ENCODE measurements around the gene C12orf57.

Gene C12orf57

DNA sequence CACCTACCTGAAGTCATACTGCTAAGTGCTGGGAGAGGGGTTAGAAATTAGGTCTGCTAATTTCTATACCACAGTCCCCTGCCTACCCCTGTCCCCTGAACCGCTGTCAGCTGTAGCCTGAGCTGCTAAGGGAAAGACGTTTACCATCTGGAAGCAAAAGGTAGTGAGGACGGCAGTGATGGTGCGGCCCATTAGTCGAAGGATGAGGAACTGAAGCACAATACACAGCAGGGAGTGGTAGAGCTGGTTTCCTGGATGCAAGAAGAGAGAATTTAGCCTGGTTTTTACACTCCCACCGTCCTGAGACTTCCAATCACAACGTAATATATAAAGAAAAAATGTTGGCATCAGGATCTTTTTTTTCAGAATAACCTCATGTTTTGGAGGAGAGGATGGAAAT lies 38.7 kb downstream of the C12orf57 start:
- Histone ChIP-seq H3K4me3 (replicated peaks; ENCODE audit: insufficient read depth, low read length) (no peak overlapping the region), H3K27me3 (ENCODE audit: insufficient read depth, poor library complexity, severe bottlenecking) (no peaks in the 10 kb centered on the region), H3K27ac (replicated peaks) (no peak overlapping the region)
- TF ChIP-seq, protein P1, sequence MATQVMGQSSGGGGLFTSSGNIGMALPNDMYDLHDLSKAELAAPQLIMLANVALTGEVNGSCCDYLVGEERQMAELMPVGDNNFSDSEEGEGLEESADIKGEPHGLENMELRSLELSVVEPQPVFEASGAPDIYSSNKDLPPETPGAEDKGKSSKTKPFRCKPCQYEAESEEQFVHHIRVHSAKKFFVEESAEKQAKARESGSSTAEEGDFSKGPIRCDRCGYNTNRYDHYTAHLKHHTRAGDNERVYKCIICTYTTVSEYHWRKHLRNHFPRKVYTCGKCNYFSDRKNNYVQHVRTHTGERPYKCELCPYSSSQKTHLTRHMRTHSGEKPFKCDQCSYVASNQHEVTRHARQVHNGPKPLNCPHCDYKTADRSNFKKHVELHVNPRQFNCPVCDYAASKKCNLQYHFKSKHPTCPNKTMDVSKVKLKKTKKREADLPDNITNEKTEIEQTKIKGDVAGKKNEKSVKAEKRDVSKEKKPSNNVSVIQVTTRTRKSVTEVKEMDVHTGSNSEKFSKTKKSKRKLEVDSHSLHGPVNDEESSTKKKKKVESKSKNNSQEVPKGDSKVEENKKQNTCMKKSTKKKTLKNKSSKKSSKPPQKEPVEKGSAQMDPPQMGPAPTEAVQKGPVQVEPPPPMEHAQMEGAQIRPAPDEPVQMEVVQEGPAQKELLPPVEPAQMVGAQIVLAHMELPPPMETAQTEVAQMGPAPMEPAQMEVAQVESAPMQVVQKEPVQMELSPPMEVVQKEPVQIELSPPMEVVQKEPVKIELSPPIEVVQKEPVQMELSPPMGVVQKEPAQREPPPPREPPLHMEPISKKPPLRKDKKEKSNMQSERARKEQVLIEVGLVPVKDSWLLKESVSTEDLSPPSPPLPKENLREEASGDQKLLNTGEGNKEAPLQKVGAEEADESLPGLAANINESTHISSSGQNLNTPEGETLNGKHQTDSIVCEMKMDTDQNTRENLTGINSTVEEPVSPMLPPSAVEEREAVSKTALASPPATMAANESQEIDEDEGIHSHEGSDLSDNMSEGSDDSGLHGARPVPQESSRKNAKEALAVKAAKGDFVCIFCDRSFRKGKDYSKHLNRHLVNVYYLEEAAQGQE (IDR thresholded peaks at IDR 0.05; ENCODE audit: insufficient replicate concordance, low read depth): no peak
- no peak for TF ChIP-seq GABPA (IDR thresholded peaks at IDR 0.05; ENCODE audit: low read depth)
- TF ChIP-seq, protein P2, sequence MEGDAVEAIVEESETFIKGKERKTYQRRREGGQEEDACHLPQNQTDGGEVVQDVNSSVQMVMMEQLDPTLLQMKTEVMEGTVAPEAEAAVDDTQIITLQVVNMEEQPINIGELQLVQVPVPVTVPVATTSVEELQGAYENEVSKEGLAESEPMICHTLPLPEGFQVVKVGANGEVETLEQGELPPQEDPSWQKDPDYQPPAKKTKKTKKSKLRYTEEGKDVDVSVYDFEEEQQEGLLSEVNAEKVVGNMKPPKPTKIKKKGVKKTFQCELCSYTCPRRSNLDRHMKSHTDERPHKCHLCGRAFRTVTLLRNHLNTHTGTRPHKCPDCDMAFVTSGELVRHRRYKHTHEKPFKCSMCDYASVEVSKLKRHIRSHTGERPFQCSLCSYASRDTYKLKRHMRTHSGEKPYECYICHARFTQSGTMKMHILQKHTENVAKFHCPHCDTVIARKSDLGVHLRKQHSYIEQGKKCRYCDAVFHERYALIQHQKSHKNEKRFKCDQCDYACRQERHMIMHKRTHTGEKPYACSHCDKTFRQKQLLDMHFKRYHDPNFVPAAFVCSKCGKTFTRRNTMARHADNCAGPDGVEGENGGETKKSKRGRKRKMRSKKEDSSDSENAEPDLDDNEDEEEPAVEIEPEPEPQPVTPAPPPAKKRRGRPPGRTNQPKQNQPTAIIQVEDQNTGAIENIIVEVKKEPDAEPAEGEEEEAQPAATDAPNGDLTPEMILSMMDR (IDR thresholded peaks at IDR 0.05; ENCODE audit: insufficient read depth, low read length): no peak
- TF ChIP-seq SPI1 (IDR thresholded peaks at IDR 0.05; ENCODE audit: borderline replicate concordance, low read depth): no peak
- no peak for TF ChIP-seq POLR2AphosphoS5 (IDR thresholded peaks at IDR 0.05; ENCODE audit: low read depth)
- no peak for DNase-seq (ENCODE audit: low read depth in 1 of 2, low spot score in 1 of 2)

DNA sequence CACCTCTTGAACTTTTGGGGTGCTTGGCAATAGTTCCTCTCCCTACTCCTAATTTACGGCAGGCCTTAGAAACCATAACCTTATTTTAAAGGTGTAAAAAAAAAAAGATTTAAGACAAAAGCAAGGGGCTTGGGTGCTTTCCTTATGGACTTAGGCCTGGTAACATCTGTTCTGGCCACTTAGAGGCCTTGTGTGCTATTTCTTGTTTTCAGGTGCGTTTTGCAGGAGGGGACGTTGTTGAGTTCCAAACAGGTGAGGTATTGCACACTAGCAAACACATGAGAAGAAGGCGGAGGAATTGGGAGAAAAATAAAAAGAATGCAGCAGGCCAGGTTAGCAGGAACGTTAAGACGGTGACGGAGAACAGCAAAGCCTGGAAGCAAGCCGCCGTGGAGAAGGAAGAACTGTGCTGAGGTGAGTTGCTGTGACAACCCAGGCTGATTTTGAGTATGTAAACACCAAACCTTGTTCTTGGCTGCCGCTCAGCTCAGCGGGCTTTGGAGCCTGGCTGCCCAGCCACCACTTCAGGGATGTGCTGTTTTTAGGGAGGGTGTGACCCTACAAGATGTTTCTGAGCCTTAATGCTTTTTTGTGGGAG lies 44.2 kb downstream of the C12orf57 start:
- no peaks in the 10 kb centered on the region for H3K27me3 ChIP-seq (ENCODE audit: insufficient read depth, poor library complexity, severe bottlenecking)
- TF ChIP-seq POLR2AphosphoS5 (IDR thresholded peaks at IDR 0.05; ENCODE audit: low read depth) (no peak), SPI1 (IDR thresholded peaks at IDR 0.05; ENCODE audit: borderline replicate concordance, low read depth) (no peak), GABPA (IDR thresholded peaks at IDR 0.05; ENCODE audit: low read depth) (no peak)
- TF ChIP-seq, protein P1 (IDR thresholded peaks at IDR 0.05; ENCODE audit: insufficient replicate concordance, low read depth): no peak
- TF ChIP-seq, protein P2 (IDR thresholded peaks at IDR 0.05; ENCODE audit: insufficient read depth, low read length): no peak
- H3K27ac ChIP-seq (replicated peaks): no peak overlapping the region
- H3K4me3 ChIP-seq (replicated peaks; ENCODE audit: insufficient read depth, low read length): no peak overlapping the region
- DNase-seq (ENCODE audit: low read depth in 1 of 2, low spot score in 1 of 2): no peak

Small RNA genes within 50 kb of the gene (microRNA-seq; reads per million reads assigned to microRNA genes)
- gene MIR141: 46.7 reads per million, percentile 60 among the genes with 10 or more reads in this experiment
- 69.0 reads per million, percentile 65 among the genes with 10 or more reads in this experiment for gene MIR200C
